Measurements from ENCODE around the gene FMN1.

Gene FMN1

DNA sequence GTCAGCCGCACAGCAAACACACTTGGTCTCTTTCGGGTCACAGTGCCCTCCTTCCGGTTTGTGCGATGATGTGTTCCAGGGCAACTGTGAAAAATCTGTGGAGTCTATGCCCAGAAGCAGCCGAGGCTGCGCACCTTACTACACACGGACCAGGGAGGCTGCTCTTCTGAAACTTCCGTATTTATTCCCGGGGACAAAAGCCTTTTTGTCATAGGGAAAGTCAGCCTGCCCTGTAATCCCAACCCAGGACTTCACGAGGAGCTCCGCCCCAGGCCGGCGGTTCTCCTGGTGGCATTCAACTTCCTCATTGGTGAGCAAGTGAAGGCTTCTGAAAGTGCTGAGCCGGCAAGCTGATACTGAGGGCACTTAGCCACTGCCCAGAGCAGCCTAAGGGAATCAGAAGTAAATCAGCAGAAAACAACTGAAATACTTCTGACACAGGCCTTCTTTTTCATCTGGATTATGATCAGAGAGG, 126.5 kb downstream of the FMN1 start:
- in situ Hi-C loops (cut with MboI; ENCODE audit: low sequenced_read_pairs, unreplicated experiment) = no loop called here
- TF ChIP-seq, protein P1, sequence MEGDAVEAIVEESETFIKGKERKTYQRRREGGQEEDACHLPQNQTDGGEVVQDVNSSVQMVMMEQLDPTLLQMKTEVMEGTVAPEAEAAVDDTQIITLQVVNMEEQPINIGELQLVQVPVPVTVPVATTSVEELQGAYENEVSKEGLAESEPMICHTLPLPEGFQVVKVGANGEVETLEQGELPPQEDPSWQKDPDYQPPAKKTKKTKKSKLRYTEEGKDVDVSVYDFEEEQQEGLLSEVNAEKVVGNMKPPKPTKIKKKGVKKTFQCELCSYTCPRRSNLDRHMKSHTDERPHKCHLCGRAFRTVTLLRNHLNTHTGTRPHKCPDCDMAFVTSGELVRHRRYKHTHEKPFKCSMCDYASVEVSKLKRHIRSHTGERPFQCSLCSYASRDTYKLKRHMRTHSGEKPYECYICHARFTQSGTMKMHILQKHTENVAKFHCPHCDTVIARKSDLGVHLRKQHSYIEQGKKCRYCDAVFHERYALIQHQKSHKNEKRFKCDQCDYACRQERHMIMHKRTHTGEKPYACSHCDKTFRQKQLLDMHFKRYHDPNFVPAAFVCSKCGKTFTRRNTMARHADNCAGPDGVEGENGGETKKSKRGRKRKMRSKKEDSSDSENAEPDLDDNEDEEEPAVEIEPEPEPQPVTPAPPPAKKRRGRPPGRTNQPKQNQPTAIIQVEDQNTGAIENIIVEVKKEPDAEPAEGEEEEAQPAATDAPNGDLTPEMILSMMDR (IDR thresholded peaks at IDR 0.05; ENCODE audit: borderline replicate concordance, control extremely low read depth, extremely low read depth, insufficient read depth, missing control alignments) = no peak
- DNase-seq (ENCODE audit: low spot score) = no peak

DNA sequence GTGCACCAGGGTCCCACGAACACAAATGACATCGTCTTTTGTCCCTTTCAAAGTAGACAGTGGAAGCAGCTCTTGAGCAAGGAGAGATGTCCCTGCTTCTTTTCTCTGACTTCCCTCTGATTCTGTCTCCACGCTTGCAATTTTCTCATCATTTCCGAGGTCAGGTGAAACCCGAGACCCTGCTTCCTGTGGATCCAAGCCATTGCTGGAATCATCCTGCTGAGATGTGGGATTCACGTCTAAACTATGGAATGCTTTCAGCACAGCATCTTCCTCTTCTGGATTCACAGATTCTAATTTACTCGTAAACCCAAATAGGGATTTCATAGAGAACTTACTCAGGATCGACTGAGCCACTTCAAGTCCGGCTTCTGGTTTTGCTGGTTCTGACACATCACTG, 127.1 kb downstream of the FMN1 start:
- TF ChIP-seq, protein P1 (IDR thresholded peaks at IDR 0.05; ENCODE audit: borderline replicate concordance, control extremely low read depth, extremely low read depth, insufficient read depth, missing control alignments) = no peak
- in situ Hi-C loops (cut with MboI; ENCODE audit: low sequenced_read_pairs, unreplicated experiment) = no loop called here
- no peak for DNase-seq (ENCODE audit: low spot score)

DNA sequence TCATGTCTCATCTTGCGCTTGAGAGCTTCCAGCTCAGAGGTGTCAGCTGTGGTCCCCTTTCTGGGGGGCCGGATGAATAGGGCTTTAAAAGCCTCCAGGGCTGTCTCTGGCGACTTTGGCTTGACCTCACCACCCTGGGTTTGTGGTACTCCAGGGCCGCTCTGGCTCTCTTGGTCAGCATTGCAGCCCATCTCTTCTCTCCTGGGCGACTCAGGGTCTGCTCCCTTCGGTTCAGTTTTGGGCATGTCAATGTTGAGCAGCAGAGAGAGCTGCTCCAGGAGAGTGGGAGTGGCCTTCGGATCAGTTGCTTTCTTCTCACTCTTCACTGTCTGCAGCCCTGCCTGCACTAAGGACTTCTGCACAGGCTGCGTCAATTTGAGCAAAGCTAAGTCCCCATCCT, 127.9 kb downstream of the FMN1 start:
- DNase-seq (ENCODE audit: low spot score) = no peak
- TF ChIP-seq, protein P1 (IDR thresholded peaks at IDR 0.05; ENCODE audit: borderline replicate concordance, control extremely low read depth, extremely low read depth, insufficient read depth, missing control alignments) = no peak
- in situ Hi-C loops (cut with MboI; ENCODE audit: low sequenced_read_pairs, unreplicated experiment) = no loop called here

DNA sequence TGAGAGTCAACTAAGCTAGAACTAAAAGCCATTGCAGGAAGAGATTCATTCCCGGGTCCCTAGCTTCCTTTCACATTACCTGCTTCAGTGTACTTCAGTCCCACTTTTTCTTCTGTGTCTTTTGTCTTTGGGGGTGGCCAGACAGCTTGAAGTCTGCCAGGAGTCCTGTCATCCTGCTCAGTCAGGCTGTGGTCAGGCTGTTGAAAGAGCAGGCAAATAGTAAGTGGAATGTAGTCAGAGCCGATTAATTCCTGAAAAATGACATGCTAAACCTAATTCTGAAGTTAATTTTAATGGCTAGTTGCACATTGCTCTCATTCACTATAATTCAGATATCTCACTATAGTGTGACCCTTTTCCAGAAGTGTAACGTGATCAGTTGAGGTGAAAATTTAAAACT, 129.6 kb downstream of the FMN1 start:
- in situ Hi-C loops (cut with MboI; ENCODE audit: low sequenced_read_pairs, unreplicated experiment) = no loop called here
- TF ChIP-seq, protein P1 (IDR thresholded peaks at IDR 0.05; ENCODE audit: borderline replicate concordance, control extremely low read depth, extremely low read depth, insufficient read depth, missing control alignments) = no peak
- no peak for DNase-seq (ENCODE audit: low spot score)

DNA sequence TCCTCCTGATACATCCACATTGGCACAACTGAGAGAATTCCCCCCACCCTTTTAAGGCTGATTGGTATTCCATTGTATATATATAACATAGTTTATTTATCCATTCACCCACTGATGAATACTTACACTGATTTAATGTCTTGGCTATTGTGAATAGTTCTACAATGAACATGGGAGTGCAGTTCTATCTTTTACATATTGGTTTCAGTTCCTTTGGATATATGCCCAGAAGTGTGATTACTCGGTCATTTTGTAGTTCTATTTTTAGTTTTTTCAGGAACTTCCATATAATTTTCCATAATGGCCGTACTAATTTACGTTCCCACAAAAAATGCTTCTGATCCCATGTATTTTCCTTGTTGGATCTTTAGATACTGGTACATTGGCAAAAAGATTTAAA, 135.3 kb downstream of the FMN1 start:
- TF ChIP-seq, protein P1 (IDR thresholded peaks at IDR 0.05; ENCODE audit: borderline replicate concordance, control extremely low read depth, extremely low read depth, insufficient read depth, missing control alignments) = no peak
- in situ Hi-C loops (cut with MboI; ENCODE audit: low sequenced_read_pairs, unreplicated experiment) = no loop called here

DNA sequence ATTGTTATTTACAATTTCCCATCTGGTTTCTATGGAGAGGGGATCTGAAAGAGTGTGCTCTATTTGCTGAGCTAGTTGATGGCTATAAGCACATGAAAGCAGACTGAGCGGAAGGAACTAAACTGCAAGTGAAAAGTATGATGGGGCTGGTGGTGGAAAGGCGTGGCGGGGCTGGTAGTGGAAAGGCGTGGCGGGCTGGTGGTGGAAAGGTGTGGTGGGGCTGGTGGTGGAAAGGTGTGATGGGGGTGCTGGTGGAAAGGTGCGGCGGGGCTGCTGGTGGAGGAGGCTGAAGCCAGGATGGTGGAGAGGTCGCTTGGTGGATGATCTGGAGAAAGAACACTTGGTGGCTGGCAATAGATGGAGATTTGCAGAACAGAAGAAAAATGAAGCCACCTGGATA, 136.7 kb downstream of the FMN1 start:
- in situ Hi-C loops (cut with MboI; ENCODE audit: low sequenced_read_pairs, unreplicated experiment) = no loop called here

More for the DNA sequence above, 135.3 kb downstream of the FMN1 start:
- no peak for DNase-seq (ENCODE audit: low spot score)

More for the DNA sequence above, 136.7 kb downstream of the FMN1 start:
- TF ChIP-seq, protein P1 (IDR thresholded peaks at IDR 0.05; ENCODE audit: borderline replicate concordance, control extremely low read depth, extremely low read depth, insufficient read depth, missing control alignments) = no peak
- no peak for DNase-seq (ENCODE audit: low spot score)
